WTC11 (cell line): ENCODE measurements around the gene ITPR1.

Source experiments
- FOXJ3 ChIP-seq: sonication (generic); formaldehyde crosslinking; IDR thresholded peaks from 2 replicates; pipeline ENCODE4 v1.9.0; 2021; ENCODE audit warnings: missing genetic modification reagents, mild to moderate bottlenecking, borderline replicate concordance
- FOXK1 ChIP-seq: sonication (generic); formaldehyde crosslinking; IDR thresholded peaks from 2 replicates; pipeline ENCODE4 v1.8.0; 2022; ENCODE audit warnings: mild to moderate bottlenecking, moderate library complexity, missing genetic modification reagents
- HMGA2 ChIP-seq: fragments of 250-450 bp; sonication (Bioruptor Pico); IDR thresholded peaks from 2 replicates; pipeline ENCODE4 v1.4.0; 2021; ENCODE audit warnings: mild to moderate bottlenecking, moderate library complexity
- JAZF1 ChIP-seq: fragments of 250-450 bp; sonication (Bioruptor Pico); IDR thresholded peaks from 2 replicates; pipeline ENCODE4 v1.9.0; 2021; ENCODE audit warnings: moderate library complexity, mild to moderate bottlenecking, inconsistent platforms
- NFE2L1 ChIP-seq: sonication (generic); formaldehyde crosslinking; IDR thresholded peaks from 2 replicates; pipeline ENCODE4 v1.8.1; 2023; ENCODE audit warnings: missing genetic modification reagents
- NR2C2 ChIP-seq: sonication (generic); formaldehyde crosslinking; IDR thresholded peaks from 2 replicates; pipeline ENCODE4 v1.8.0; 2022; ENCODE audit warnings: mild to moderate bottlenecking, missing genetic modification reagents
- TCF7 ChIP-seq: sonication (generic); formaldehyde crosslinking; IDR thresholded peaks from 2 replicates; pipeline ENCODE4 v1.8.0; 2022; ENCODE audit warnings: mild to moderate bottlenecking, low read depth, missing genetic modification reagents, moderate library complexity
- ZNF121 ChIP-seq: sonication (generic); formaldehyde crosslinking; IDR thresholded peaks from 2 replicates; pipeline ENCODE4 v1.8.0; 2023; ENCODE audit warnings: missing genetic modification reagents
- TF ChIP-seq, protein P1 (sequence below): fragments of 200-600 bp; IDR thresholded peaks from 2 replicates; pipeline ENCODE4 v1.8.0; 2022; ENCODE audit warnings: antibody characterized with exemption
- TF ChIP-seq, protein P2 (sequence below): sonication (generic); formaldehyde crosslinking; IDR thresholded peaks from 2 replicates; pipeline ENCODE4 v1.8.1; 2022; ENCODE audit warnings: low read depth, mild to moderate bottlenecking, moderate library complexity, missing genetic modification reagents, borderline replicate concordance
- TF ChIP-seq, protein P3 (sequence below): sonication (generic); formaldehyde crosslinking; IDR thresholded peaks from 2 replicates; pipeline ENCODE4 v1.8.1; 2023; ENCODE audit warnings: mild to moderate bottlenecking, missing genetic modification reagents, borderline replicate concordance
- TF ChIP-seq, protein P4 (sequence below): sonication (generic); formaldehyde crosslinking; IDR thresholded peaks from 2 replicates; pipeline ENCODE4 v1.8.1; 2023; ENCODE audit warnings: mild to moderate bottlenecking, missing genetic modification reagents, moderate library complexity

DNA sequence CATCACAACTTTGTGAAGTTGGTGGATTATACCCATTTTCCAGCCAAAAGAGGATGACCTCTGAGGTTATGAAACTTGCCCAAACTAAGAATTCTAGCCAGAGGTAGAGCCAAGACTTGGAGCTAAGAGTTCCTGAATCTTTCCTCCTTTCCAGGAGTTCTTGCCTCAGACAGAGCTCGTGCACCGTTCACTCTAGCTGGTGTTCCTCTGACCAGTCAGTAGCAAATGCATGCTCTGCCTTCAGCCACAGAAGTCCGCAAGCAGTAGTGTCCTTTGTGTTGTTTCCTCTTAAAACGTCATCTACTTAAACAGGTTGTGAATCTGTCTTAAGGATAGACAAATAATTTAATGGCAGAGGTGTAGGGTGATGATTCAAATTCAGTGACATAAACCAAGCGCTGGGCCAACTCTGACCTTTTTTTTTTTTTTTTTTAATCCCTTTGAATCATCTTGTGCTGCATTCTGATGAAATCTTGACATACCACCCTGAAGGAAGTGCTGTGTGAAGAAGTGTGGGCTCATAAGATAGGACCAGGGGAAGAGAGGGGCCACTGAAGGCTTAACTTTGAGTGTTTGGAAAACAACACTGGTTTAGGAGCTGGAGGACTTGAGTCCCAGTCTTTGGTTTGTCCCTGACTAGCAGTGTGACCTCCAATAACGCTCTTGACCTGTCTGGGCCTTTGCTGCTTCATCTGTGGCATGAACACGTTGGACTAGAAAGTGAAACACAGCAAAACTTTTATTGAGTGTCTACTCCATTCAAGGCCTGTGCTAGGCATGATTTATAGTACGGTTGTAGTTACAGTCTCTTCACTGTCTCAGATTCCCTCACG, 53.4 kb downstream of the ITPR1 start:
- TF ChIP-seq, protein P1, sequence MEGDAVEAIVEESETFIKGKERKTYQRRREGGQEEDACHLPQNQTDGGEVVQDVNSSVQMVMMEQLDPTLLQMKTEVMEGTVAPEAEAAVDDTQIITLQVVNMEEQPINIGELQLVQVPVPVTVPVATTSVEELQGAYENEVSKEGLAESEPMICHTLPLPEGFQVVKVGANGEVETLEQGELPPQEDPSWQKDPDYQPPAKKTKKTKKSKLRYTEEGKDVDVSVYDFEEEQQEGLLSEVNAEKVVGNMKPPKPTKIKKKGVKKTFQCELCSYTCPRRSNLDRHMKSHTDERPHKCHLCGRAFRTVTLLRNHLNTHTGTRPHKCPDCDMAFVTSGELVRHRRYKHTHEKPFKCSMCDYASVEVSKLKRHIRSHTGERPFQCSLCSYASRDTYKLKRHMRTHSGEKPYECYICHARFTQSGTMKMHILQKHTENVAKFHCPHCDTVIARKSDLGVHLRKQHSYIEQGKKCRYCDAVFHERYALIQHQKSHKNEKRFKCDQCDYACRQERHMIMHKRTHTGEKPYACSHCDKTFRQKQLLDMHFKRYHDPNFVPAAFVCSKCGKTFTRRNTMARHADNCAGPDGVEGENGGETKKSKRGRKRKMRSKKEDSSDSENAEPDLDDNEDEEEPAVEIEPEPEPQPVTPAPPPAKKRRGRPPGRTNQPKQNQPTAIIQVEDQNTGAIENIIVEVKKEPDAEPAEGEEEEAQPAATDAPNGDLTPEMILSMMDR, result no peak
- no peak for TF ChIP-seq NR2C2
- no peak for TF ChIP-seq NFE2L1 (CRISPR knock-in tag)
- TF ChIP-seq, protein P2, sequence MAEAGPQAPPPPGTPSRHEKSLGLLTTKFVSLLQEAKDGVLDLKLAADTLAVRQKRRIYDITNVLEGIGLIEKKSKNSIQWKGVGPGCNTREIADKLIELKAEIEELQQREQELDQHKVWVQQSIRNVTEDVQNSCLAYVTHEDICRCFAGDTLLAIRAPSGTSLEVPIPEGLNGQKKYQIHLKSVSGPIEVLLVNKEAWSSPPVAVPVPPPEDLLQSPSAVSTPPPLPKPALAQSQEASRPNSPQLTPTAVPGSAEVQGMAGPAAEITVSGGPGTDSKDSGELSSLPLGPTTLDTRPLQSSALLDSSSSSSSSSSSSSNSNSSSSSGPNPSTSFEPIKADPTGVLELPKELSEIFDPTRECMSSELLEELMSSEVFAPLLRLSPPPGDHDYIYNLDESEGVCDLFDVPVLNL (CRISPR knock-in tag), result no peak
- TF ChIP-seq ZNF121 (CRISPR knock-in tag), result no peak
- no peak for TF ChIP-seq TCF7 (CRISPR knock-in tag)
- TF ChIP-seq FOXJ3 (CRISPR knock-in tag), result no peak
- no peak for TF ChIP-seq HMGA2 (CRISPR knock-in tag)
- TF ChIP-seq, protein P3, sequence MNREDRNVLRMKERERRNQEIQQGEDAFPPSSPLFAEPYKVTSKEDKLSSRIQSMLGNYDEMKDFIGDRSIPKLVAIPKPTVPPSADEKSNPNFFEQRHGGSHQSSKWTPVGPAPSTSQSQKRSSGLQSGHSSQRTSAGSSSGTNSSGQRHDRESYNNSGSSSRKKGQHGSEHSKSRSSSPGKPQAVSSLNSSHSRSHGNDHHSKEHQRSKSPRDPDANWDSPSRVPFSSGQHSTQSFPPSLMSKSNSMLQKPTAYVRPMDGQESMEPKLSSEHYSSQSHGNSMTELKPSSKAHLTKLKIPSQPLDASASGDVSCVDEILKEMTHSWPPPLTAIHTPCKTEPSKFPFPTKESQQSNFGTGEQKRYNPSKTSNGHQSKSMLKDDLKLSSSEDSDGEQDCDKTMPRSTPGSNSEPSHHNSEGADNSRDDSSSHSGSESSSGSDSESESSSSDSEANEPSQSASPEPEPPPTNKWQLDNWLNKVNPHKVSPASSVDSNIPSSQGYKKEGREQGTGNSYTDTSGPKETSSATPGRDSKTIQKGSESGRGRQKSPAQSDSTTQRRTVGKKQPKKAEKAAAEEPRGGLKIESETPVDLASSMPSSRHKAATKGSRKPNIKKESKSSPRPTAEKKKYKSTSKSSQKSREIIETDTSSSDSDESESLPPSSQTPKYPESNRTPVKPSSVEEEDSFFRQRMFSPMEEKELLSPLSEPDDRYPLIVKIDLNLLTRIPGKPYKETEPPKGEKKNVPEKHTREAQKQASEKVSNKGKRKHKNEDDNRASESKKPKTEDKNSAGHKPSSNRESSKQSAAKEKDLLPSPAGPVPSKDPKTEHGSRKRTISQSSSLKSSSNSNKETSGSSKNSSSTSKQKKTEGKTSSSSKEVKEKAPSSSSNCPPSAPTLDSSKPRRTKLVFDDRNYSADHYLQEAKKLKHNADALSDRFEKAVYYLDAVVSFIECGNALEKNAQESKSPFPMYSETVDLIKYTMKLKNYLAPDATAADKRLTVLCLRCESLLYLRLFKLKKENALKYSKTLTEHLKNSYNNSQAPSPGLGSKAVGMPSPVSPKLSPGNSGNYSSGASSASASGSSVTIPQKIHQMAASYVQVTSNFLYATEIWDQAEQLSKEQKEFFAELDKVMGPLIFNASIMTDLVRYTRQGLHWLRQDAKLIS, result no peak
- TF ChIP-seq, protein P4, sequence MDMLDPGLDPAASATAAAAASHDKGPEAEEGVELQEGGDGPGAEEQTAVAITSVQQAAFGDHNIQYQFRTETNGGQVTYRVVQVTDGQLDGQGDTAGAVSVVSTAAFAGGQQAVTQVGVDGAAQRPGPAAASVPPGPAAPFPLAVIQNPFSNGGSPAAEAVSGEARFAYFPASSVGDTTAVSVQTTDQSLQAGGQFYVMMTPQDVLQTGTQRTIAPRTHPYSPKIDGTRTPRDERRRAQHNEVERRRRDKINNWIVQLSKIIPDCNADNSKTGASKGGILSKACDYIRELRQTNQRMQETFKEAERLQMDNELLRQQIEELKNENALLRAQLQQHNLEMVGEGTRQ (CRISPR knock-in tag), result no peak
- TF ChIP-seq FOXK1 (CRISPR knock-in tag), result no peak
- TF ChIP-seq JAZF1 (CRISPR knock-in tag), result no peak
